Stimulated activated CD4-positive, alpha-beta T cell treated with anti-CD3 and anti-CD28 coated beads, Interleukin-4, amount 100 ng/mL, for 48 hours (primary cell): Measurements from ENCODE around the gene HMX3.
"Not testable (repeated sequence)": the region's sequence is repeated elsewhere in the genome, so short reads cannot be mapped to it uniquely, and the experiment has no call there.

ENCODE experiments used
- DNase-seq, 2 donors: peaks; one replicate each; pipeline ENCODE4 v3.0.0-alpha.2; 2020; ENCODE audit warnings: low read depth in 2 of 2

Gene HMX3

DNA sequence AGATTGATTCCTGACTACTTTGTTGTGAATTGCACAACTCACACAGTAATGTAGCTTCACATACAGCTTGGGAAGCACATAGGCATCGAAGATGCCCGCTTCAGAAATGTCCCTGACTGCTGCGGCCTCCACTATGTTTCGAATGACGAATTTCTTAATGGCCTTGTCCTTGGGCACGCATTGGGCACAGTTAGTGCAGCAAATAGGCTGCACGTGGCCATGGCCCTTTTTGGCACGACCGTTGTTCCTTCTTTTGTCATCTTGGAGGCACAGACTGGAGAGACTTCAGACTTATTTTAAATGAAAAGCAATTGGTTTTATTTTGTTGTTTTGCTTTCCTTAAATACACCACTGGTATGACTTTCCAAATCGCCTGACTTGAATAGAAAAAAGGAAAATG, 35.8 kb downstream of the HMX3 start:
- not testable (repeated sequence) for DNase-seq

DNA sequence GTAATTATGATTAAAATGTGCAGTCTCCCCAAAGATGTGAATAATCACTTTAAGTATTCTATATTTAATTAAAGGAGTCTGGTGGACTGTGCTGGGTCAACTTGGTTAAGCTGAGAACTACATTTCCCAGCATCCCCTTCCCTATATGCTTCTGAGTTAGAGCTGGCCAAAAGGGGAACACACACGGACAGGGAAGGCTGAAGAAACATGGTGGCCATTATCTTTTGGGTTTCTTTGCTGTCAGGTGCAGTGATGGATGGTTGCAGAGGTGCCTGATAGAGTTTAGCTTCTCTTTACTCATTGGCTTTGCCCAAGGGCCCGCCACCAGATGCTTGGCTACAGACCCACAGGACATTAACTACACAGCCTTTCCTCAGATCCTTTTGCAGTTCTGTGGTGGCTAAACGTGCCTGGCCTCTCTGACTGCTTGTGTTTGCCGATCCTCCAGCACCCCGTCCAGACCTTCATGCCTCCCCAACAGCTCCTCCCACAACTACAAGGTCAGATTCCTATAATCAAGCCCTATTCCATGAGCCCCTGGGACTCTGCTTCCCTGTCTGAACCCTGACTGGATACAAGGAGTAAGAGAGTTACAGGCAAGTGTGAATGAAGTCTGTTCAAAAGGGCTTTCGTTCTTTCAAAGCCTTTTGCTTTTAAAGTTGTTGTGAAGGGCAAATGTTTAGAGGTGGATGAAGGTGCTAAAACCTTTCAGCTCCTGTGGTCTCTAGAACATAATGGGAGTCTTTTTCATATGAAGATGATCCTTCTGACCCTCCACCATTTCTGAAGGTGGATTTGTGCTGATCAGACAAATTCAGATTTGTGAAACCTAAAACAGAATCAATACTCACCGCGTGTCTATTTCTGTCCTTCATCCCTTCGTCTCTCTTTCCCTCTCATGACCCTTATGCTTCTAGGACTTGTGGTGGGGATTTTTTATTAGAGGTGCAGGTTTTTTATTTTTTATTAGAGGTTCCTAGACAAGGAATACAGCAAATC, 39.9 kb downstream of the HMX3 start:
- no peak for DNase-seq

DNA sequence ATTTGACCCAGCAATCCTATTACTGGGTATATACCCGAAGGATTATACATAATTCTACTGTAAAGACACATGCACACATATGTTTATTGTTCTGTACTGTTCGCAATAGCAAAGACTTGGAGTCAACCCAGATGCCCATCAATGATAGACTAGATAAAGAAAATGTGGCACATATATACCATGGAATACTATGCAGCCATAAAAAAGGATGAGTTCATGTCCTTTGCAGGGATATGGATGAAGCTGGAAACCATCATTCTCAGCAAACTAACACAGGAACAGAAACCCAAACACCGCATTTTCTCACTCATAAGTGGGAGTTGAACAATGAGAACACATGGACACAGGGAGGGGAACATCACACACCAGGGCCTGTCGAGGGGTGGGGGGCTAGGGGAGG, 42.6 kb downstream of the HMX3 start:
- not testable (repeated sequence) for DNase-seq

DNA sequence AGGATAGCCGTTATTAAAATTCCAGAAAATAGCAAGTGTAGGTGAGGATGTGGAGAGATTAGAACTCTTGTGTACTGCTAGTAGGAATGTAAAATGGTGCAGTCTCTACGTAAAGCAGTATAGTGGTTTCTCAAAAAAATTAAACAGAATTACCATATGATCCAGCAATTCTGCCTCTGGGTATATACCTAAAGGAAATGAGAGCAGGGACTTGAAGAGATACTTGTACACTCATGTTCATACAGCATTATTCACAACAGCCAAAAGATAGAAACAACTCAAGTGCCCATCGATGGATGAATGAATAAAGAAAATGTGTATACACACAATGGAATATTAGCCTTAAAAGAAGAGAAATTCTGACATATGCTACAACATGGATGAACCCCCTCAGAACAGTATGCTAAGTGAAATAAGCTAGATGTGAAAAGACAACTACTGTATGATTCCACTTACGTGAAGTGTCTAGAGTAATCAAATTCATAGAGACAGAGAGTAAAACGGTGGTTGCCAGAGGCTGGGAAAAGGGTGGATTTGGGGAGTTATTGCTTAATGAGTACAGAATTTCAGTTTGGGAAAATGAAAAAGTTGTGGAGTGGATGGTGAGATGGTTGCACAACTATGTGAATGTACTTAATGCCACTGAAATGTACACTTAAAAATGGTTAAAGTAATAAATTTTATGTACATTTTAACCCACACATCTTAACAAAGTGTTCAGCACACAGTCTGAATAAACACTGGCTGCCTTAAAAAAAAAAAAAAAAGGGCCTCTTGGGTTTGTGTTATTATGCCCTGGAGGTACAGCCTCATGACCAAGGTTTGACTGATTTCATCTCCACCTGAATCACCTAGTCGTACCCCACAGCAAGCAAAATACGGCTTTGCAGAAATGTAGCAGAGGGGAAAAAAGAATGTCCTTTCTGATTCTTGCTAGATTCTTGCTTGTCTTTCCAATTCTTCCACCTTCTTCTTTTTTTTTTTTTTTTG, 44.6 kb downstream of the HMX3 start:
- DNase-seq = no peak

DNA sequence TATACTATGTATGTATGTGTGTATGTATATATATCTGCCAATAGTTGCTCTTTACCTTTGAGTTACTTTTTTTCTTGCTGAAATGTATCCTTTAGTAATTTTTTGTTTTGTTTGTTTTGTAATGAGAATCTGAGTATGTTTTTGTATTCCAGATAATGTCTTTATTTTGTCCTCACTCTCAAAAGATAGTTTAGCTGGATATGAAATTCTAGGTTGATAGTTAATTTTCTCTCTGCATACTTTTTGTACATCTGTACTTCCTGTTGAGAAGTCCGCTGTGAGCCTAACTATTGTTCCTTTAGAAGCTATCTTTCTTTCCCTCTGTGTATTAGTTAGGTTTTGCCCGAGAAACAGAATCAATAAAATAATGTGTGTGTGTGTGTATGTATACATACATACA, 48.0 kb downstream of the HMX3 start:
- no peak for DNase-seq

DNA sequence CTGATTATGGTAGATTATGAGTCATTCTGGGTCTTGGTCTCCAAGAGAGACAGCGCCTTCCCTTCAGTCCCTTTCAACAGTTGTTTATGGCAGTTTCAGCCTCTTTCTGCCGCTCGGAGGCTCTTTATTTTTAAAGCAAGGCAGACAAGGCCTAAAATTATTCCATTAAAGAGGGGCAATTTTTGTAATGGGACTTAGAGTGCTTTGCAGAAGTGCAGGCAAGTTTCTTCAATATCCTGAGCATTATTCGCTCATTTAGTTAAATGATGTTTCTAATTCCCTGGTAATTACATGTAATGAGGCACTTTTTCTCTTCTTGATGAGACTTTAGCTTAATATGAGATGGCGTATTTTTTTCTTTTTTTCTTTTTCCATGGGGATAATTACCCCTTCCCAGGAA, 52.0 kb downstream of the HMX3 start:
- no peak for DNase-seq
